ENCODE results near the gene POLR2F. TPM values are rescaled to one million over a fixed set of nuclear protein-coding genes. Genes with fewer than 3 reads are reported as not detected.

POLR2F gene
- 88.8 TPM for total RNA-seq
- long read RNA-seq, transcript POLR2F-205 (5 exons, 2,106 nt), result major isoform, 22 of 28 reads
- long read RNA-seq, partial matches to known transcripts, result 0 of 28 reads
- long read RNA-seq, other reads (novel, unspliced or antisense), result 6 of 28 reads

DNA sequence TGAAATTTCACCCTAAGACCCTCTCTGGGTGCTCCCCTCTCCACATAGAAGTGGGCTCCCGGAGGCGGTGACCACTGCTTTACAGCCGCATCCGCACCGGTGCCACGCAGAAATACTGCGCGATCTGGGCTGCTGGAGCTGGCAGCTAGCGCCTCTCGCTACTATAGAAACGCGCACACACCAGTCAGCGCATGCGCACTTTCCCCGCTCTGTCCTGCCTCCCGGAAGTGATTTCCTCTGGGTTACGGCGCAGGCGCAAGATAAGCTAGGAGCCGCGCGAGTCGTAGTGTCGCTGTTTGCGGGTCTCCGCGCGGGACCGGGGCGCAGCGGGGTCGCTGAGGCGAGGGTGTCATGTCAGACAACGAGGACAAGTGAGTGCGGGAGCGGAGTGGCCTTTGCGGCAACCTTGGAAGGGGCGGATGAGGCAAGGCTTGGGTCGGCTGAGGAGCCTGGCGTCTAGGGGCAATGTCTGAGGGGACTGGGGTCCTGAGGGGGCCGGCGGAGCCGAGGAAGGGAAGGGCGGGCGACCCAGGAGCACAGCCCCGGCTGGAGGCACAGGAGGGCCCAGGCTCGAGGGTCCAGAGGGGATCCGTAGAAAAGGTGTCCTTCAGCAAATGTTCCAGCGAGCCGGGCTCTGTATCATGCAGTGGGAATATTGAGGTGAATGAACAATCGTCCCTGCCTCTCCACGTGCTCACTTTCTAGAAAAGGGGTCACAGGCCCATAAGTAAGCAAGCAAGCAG lies at the start of gene POLR2F, which contains the start of gene C22orf23:
TSS of gene POLR2F (plus strand) at position 263 of the 743 bp plus-strand sequence. CDS start at position 352, 89 bp downstream.
TSS of gene C22orf23 (minus strand) at position 165 of the 743 bp plus-strand sequence. CDS start 452 bp downstream, outside the sequence.
- intact Hi-C loops (cut with DNase I), result no loop called here
- ATAC-seq (peak; percentile 96), DNase-seq (ENCODE audit: missing footprints) (peak; percentile 99)

DNA sequence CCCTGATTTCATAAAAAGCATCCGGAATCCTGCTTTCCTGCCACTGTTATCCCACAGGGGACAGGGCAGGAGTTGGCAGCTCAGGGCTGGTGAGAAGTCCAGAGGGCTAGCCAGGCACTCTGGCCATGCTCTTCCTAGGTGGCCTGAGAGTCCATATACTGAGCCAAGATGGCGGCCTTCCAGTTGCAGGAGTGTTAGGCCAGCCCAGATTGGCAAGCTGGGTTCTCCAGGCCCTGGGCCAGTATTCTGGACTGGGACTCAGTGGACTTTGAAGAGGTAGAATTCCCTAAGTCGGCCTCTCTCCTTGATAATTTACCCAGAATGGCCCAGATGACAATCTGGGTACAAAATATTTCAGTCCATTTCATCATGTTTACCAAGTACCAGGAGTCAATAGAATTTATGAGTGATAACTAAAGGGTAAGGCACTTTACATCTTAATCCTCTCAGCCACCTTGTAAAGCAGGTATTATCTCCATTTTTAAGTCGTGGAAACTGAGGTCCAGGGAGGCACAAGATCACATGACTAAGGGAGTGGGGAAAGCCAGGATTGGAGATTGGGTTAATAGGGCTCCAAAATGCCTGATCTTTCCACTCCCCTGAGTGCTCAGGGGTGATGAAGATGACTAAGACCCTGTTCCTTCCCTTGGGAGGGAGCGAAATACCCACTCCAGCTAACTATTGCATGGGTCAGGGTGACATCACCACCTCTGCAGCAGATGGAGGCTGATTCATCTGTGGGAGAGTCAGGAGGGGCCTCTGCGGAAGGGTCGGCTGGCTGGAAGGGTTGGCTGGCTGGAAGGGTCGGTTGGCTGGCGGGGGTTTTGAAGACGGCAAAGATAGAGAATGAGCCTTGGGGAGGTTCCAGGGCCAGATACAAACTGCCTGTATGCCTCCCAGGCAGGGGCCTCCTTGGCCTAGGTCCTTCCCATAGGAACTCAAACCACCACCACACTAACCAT lies 48.6 kb upstream of the POLR2F start:
- ATAC-seq, result no peak
- no peak for DNase-seq (ENCODE audit: missing footprints)
- intact Hi-C loops (cut with DNase I), result no loop called here

DNA sequence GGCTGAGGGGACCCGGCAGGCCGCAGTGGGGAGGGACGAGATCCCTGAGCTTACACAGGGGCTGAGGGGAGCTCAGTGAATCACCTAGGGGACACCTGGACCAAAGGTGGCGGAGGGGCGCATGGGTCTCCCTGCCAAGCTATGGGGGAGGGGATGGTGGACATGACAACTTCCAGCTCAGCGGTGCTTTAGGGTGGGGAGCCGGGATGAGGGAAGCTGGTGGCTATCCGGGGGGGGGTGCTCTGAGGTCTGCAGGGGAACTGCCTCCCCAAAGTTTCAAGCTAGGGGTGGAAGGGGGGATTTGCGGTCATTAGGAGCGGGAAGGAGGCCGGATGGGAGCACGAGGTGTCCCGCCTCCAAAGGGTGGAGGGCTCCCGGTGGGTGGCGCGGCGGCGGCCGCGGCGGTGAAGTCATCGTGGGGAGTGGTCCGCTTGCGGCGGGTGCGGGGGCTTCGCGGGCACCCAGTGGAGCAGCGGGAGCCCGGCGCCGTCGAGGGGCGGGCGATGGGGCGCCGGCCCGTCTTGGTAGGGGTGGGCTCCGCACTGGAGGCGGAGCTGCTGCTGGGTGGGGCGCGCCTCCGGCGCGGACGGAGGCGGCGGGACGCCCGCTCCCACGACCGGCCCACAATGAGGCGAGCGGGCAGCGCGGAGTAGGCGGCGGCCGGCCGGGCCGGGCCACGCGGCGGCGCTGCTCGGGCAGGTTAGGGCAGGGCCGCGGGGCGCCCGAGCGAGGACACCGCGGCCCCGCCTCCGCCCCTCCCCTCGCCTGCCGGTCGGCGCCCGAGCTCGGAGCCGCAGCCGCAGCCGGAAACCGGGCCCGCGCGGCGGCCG lies 47.8 kb upstream of the POLR2F start, which contains the start of gene MICALL1:
TSS of gene MICALL1 (plus strand) at position 764 of the 830 bp plus-strand sequence. CDS start 126 bp downstream, outside the sequence.
- DNase-seq (ENCODE audit: missing footprints), result peak; percentile 85
- intact Hi-C loops (cut with DNase I), result no loop called here
- peak; percentile 92 for ATAC-seq

DNA sequence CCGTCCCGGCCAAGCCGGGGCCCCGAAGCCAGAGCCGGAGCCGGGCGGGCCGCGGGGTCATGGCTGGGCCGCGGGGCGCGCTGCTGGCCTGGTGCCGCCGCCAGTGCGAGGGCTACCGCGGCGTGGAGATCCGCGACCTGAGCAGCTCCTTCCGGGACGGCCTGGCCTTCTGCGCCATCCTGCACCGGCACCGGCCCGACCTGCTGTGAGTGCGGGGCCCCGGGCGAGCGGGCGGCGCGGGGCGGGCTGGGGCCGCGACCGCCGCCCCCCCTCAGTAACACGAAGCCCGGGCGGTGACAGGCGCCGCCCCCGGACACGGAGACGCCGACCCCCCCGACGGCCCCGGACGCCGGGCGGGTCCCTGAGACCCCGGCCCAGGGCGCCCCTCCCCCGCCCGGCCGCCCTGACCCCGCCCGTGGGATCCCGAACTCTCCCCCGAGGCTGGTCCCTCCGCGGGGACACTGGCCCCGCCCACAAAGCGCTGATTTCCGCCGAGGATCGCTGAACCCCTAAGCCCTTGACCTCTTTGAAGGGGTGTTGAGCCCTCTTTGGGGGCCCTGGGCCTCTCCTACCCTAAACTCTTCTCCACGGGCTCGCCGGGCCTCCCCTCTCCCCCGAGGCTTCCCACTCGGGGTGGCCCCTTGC lies 47.0 kb upstream of the POLR2F start:
- no peak for ATAC-seq
- intact Hi-C loops (cut with DNase I), result no loop called here
- no peak for DNase-seq (ENCODE audit: missing footprints)

DNA sequence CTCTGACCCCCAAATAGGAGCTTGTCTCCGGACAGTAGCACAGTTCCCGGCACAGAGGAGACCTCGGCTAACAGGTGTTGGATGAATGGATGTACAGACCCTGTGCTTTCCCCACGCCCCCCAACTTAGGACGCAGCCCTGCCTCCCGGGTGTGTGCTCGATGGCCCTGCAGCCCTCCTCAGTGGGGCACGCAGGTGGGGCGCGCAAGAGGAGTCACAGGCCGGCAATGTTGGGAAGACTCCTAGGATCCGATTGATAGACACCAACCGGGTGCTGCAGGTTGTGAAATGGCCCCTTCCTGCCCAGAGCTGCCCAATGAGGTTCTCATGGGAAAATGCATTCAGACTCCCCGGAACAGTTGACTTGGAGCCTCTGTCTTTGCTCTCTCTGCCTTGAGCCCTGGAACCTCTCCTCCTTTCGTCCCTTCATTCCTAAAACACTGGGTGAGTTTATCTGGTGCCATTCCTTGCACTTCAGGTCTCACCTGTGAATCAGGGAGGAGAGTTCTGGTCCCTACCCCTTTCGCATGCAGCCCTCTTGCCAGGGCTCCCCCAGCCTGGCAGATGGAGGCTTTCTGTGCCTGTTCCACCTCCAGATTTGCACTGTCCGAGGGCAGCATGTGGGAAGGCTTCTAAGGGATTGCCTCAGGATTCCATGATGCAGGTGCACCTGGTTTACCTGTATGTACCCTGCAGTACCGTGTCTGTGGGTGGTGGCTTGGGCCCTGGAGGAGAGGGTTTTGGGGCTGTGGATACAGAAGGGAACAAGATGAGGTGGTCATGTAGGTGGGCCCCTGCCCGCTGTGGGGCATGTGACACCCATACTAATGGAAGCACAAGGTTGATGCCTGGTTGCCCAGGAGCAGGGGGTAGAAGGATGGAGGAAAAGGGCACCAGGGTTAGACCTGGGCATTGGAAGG lies 46.2 kb upstream of the POLR2F start:
- intact Hi-C loops (cut with DNase I), result no loop called here
- ATAC-seq (no peak), DNase-seq (ENCODE audit: missing footprints) (peak; percentile 40)

DNA sequence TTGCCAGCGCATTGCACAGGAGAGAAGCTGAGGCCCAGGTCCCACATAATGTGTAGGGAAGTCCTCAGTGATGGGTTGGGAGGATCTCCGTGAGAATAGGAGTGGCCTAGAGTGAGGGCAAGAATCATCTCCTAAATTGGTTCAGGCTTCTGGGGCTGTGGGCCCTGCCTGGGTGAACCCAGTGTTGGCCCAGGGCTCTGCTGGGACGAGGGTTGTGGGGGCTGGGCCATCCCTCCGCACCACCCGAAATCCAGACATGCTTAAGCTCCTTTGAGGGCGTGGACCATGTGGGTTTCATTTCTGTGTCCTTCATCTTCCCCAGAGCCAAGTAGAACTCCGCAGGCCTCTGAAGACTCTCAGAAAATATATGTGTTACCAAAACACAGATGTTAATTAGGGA lies 43.7 kb upstream of the POLR2F start:
- no peak for ATAC-seq
- intact Hi-C loops (cut with DNase I), result no loop called here

DNA sequence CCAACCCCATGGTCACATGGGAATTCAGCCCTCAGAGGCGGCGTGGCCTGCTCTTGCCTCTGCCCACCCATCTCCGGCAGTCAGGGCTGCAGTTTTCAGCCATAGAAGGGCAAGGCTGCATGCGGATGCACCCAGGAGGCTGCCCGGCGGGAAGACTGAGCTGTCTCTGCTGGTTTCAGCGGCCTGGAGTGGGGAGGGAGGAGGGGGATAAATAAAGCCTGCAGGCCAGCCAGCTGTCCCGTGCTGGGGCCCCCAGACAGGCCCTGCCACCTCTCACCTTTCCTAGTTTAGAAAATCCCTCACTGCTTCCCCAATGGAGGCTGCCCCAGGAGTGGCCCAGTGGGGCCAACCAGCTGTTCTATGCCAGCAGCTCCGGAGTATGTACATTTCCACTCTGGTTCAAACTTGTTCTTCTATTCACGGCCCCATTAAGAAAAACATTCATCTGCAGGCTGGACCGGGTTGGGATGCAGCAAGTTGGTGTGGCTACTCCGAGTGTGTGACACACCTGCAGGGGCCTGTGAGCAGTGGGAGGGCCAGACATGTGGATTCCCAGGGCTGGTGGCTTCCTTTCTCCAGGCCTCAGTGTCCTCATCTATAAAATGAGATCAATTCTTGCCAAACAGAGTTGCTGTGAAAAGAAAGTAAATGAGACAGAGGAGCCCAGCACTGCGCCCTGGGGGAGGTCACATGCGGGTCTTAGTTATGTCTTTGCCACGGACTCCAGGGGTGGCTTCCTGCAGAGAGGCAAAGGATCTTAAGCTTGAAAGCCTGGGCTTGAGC lies 42.4 kb upstream of the POLR2F start:
- intact Hi-C loops (cut with DNase I), result no loop called here
- ATAC-seq, result no peak
- peak; percentile 51 for DNase-seq (ENCODE audit: missing footprints)

More for the DNA sequence above, 43.7 kb upstream of the POLR2F start:
- peak; percentile 31 for DNase-seq (ENCODE audit: missing footprints)

DNA sequence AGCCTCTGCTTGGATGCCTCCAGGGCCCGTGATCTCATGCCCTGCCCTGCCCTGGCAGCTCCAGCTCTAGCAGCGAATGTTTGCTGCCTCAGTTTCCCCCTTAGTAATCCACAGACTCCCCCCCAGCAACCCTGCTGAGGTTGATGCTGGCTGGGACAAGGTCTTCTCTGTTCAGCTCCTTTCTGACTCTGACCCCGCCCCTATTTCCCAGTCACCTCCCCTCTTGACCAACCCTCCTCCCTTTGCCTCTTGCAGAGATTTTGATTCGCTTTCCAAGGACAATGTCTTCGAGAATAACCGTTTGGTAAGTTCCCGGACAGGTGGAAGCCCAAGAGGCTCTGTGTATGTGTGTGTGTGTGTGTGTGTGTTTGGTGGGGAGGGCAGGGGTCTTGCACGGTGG lies 41.8 kb upstream of the POLR2F start:
- no peak for DNase-seq (ENCODE audit: missing footprints)
- no peak for ATAC-seq
- intact Hi-C loops (cut with DNase I), result no loop called here

DNA sequence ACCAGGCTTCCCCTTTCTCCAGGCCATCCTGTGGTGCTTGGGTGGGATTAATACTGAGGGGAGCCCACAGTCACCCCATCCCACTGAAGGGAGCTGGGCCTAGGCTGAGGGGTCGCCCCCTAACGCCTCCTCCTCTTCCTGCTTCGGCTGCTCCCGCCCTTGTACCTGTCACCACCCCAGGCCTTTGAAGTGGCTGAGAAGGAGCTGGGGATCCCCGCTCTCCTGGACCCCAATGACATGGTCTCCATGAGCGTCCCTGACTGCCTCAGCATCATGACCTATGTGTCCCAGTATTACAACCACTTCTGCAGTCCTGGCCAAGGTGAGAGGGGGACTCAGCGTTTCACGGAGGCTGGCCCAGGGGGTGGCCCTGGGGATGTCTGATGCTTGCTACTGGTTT lies 41.3 kb upstream of the POLR2F start:
- DNase-seq (ENCODE audit: missing footprints) (peak; percentile 44), ATAC-seq (no peak)
- intact Hi-C loops (cut with DNase I), result no loop called here

DNA sequence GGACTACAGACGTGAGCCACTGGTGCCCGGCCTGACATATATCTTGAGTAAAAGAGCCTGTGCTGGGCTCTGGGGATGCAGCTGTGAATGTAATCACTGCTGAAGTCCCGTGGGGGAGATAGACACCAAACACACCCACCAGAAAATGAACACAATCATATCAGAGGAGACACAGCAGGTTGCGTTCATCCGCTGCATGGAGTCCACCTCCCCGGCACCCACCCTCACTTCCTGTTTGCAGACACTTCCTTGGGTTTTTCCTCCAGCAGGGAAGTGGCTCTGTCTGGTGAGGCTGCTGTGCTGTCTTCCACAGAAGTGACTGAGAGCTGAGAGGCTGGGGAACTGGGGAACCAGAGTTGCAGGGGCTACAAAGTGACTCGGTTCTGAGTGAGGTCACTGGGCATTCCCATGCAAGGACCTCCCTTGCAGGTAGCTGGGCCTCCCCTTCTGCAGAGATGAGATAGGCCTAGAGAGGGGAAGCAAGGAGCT lies 40.2 kb upstream of the POLR2F start:
- intact Hi-C loops (cut with DNase I), result no loop called here
- DNase-seq (ENCODE audit: missing footprints) (peak; percentile 37), ATAC-seq (peak; percentile 22)

DNA sequence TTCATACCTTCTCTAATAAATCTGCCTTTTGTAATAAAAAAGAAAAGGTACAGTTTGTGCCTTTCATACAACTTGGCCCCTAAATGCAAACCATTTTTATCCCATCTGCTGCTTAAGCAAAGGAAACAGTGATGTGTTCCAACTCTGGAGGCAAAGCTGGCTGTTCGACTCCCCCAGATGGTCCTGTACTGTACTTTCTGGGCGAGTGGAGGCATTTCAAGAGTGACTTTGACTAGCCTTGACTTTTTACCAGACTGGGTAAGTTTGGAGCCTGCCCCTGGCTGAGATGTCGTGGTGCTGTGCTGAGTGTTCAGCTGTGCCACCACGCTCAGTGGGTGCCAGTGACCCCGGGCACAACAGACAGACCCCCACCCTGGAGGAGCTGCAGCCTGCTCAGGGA lies 37.2 kb upstream of the POLR2F start:
- no peak for ATAC-seq
- intact Hi-C loops (cut with DNase I), result no loop called here
- DNase-seq (ENCODE audit: missing footprints), result no peak

DNA sequence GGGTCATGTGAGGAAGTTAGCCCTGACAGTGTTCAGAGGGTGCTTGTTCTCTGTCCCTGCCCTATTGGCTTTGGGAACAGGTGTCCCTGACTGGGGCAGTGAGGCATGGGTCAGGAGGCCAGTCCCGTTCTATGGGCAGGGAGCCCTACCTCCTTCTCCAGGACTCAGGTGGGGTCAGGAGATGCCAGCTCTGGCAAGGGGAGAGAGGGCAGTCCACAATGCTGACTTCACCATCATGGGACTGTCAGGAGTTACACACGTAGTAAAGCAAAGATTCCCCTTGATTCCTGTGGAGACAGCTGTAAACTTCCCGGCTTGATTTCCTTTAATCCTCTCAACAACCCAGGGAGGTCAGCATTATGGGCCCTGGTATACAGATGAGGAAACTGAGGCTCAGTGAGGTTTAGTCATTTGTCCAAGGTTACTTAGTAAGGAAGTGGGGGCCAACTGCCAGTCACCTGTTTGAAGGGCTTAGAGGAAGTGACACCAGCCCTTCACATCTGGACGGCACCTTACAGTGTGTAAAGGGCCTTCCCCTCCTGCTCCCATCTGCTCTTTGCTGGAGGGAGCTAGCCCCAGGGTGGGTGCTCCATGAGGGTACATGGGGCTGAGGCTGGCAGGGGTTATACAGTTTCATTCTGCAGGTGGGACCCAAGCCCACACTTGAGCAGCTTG lies 35.5 kb upstream of the POLR2F start:
- no peak for DNase-seq (ENCODE audit: missing footprints)
- intact Hi-C loops (cut with DNase I), result no loop called here
- ATAC-seq, result no peak

DNA sequence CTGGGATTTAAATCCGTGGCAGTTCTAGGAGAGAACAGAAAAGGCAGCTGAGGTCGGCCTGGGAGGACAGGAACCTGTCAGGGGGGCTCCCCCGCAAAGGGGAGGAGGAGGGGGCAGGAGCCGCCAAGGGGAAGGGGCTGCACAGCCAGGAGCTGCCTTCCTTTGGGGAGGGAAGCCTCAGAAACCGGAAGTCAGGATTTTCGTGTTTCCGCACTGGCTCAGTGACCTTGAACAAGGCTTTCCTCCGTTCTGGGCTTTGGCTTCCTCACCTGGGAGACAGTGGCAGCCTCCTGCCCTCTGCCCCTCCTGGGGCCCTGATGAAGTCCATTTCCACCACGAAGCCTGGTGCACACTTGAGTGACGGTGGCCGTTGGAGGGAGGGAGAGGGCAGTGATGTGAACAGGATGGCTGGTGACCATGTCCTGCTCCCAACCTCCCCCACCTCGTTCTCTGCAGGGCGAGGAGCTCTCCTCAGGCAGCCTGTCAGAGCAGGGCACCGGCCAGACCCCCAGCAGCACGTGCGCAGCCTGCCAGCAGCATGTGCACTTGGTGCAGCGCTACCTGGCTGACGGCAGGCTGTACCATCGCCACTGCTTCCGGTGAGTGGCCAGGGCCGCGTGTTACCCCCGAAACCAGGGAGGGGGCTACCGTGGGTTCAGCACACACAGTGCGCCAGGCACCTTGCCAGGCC lies 34.8 kb upstream of the POLR2F start:
- DNase-seq (ENCODE audit: missing footprints) (no peak), ATAC-seq (peak; percentile 15)
- intact Hi-C loops (cut with DNase I), result no loop called here

DNA sequence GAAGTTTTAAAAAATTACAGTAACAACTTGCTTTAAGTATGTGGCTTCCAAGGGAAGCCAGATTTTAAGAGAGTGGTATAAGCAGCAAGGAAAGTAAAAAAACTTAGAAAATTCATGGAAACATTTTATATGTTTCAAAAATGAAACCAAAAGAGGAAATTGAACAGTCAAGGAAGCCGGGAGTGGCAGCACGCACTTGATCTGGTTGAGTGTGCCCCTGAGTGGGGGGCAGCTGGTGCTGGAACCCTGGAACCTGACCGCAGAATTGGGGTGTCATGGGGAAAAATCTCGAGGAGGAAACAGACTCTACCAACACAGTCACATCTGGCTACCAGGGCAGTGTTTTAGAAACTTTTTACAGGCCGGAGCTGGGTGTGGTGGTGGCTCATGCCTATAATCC lies 33.4 kb upstream of the POLR2F start:
- DNase-seq (ENCODE audit: missing footprints) (no peak), ATAC-seq (no peak)
- intact Hi-C loops (cut with DNase I), result no loop called here

DNA sequence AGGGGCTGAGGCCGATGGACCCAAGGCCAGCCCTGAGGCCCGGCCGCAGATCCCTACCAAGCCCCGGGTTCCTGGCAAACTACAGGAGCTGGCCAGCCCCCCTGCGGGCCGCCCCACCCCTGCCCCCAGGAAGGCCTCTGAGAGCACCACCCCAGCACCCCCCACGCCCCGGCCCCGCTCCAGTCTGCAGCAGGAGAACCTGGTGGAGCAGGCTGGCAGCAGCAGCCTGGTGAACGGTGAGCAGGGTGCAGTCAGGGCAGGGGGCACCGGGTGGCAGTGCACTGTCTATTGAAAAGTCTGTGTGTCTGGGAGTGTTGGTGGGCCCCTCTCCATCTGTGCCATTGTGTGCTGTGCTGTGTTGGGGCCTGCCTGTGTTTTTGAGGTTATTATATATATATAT lies 31.3 kb upstream of the POLR2F start:
- intact Hi-C loops (cut with DNase I), result no loop called here
- ATAC-seq, result no peak
- no peak for DNase-seq (ENCODE audit: missing footprints)

Measured in Right ventricle myocardium inferior (tissue), 1 donor.